Liver (tissue), 9 donors: ENCODE results near the gene CACNA1H. TPM values are rescaled to one million over a fixed set of nuclear protein-coding genes. Genes with fewer than 3 reads are reported as not detected.

Experiments
- DNase-seq: peaks from one replicate; pipeline ENCODE4 v3.0.0-alpha.2; 2017; ENCODE audit warnings: low spot score
- H3K27ac ChIP-seq, 2 donors: one replicate each; pipeline ENCODE4 v1.7.0; 2013; ENCODE audit warnings: inconsistent platforms in 2 of 2, low read length in 2 of 2, control low read depth in 1 of 2, low read depth in 1 of 2, mild to moderate bottlenecking in 1 of 2
- H3K27me3 ChIP-seq, 4 donors: one replicate each; pipeline versions ENCODE4 v1.6.1 to v1.7.0; 2013; ENCODE audit warnings: low read length in 3 of 4, inconsistent platforms in 1 of 4, mild to moderate bottlenecking in 1 of 4, moderate library complexity in 1 of 4; ENCODE audit not compliant: control insufficient read depth in 4 of 4, insufficient read depth in 4 of 4
- H3K36me3 ChIP-seq, 4 donors: one replicate each; pipeline versions ENCODE4 v1.6.1 to v1.7.0; 2013; ENCODE audit warnings: low read length in 3 of 4, mild to moderate bottlenecking in 3 of 4, low read depth in 1 of 4, moderate library complexity in 1 of 4; ENCODE audit not compliant: control insufficient read depth in 4 of 4, insufficient read depth in 3 of 4
- H3K4me1 ChIP-seq, 4 donors: one replicate each; pipeline versions ENCODE4 v1.6.1 to v1.7.0; 2013; ENCODE audit warnings: low read length in 3 of 4, mild to moderate bottlenecking in 3 of 4, moderate library complexity in 1 of 4; ENCODE audit not compliant: control insufficient read depth in 4 of 4, insufficient read depth in 4 of 4
- H3K4me3 ChIP-seq, 3 donors: one replicate each; pipeline versions ENCODE4 v1.6.1 to v1.7.0; 2013; ENCODE audit warnings: low read length in 3 of 3, control low read depth in 1 of 3, low read depth in 1 of 3, mild to moderate bottlenecking in 1 of 3
- H3K9ac ChIP-seq, 2 donors: one replicate each; pipeline ENCODE4 v1.7.0; 2013; ENCODE audit warnings: low read length in 2 of 2, mild to moderate bottlenecking in 2 of 2, moderate library complexity in 2 of 2, control low read depth in 1 of 2, low read depth in 1 of 2
- H3K9me3 ChIP-seq, 4 donors: one replicate each; pipeline versions ENCODE4 v1.6.1 to v1.7.0; 2013; ENCODE audit warnings: low read length in 3 of 4; ENCODE audit not compliant: control insufficient read depth in 4 of 4
- EGR1 ChIP-seq, 2 donors: IDR thresholded peaks; 2 replicates each; pipeline ENCODE4 v1.6.1; 2016 to 2018; ENCODE audit warnings: antibody characterized with exemption in 2 of 2, low read depth in 2 of 2
- FOXA1 ChIP-seq: IDR thresholded peaks from 2 replicates; pipeline ENCODE4 v1.6.1; 2016; ENCODE audit warnings: antibody characterized with exemption
- GABPA ChIP-seq, 2 donors: IDR thresholded peaks in 1 of 2; conservative IDR thresholded peaks in 1 of 2; 2 replicates each; pipeline ENCODE4 v1.6.1; 2016; ENCODE audit warnings: antibody characterized with exemption in 2 of 2, mild to moderate bottlenecking in 1 of 2, moderate library complexity in 1 of 2
- HNF4A ChIP-seq, 2 donors: conservative IDR thresholded peaks; 2 replicates each; pipeline ENCODE4 v1.6.1; 2016; ENCODE audit warnings: antibody characterized with exemption in 2 of 2, mild to moderate bottlenecking in 2 of 2
- HNF4G ChIP-seq: IDR thresholded peaks from 2 replicates; pipeline ENCODE4 v1.6.1; 2016; ENCODE audit warnings: antibody characterized with exemption
- MAX ChIP-seq: IDR thresholded peaks from 2 replicates; pipeline ENCODE4 v1.6.1; 2016; ENCODE audit warnings: antibody characterized with exemption
- NR2F2 ChIP-seq: IDR thresholded peaks from 2 replicates; pipeline ENCODE4 v1.6.1; 2016; ENCODE audit warnings: antibody characterized with exemption
- REST ChIP-seq: IDR thresholded peaks from 2 replicates; pipeline ENCODE4 v1.6.1; 2016; ENCODE audit warnings: antibody characterized with exemption, mild to moderate bottlenecking
- SP1 ChIP-seq: IDR thresholded peaks from 2 replicates; pipeline ENCODE4 v1.6.1; 2018; ENCODE audit warnings: antibody characterized with exemption, mild to moderate bottlenecking
- TAF1 ChIP-seq: conservative IDR thresholded peaks from 2 replicates; pipeline ENCODE4 v1.6.1; 2016; ENCODE audit warnings: antibody characterized with exemption, mild to moderate bottlenecking
- YY1 ChIP-seq: IDR thresholded peaks from 2 replicates; pipeline ENCODE4 v1.6.1; 2016; ENCODE audit warnings: antibody characterized with exemption, mild to moderate bottlenecking
- ZBTB33 ChIP-seq: IDR thresholded peaks from 2 replicates; pipeline ENCODE4 v1.6.1; 2016; ENCODE audit warnings: antibody characterized with exemption
- WGBS: extraction: QIAGEN DNeasy Blood & Tissue Kit; methylation state at CpG from one replicate; pipeline ENCODE4 v1.1.7; 2013; 5-methylcytosine and 5-hydroxymethylcytosine counted together
- polyA plus RNA-seq, 2 donors: library from polyadenylated mRNA; stranded (reverse) in 1 of 2; unstranded in 1 of 2; fragments of 200-250 nt in 1 of 2; fragments of >200 nt in 1 of 2; fragmentation: Nextera tagmentation in 1 of 2; extraction: Ambion mirVana in 1 of 2; gene quantifications; one replicate each; pipeline versions ENCODE4 v1.2.1 to v1.2.3, GENCODE V29; 2013 to 2015
- total RNA-seq, 2 donors: library from RNA; depleted of rRNA; stranded (reverse); fragments of >200 nt; gene quantifications; one replicate each; pipeline ENCODE4 v1.2.3, GENCODE V29; 2014
- donor health status: healthy.
- donor health status: healthy.
- donor health status: healthy.
- donor health status: healthy.
- donor health status: healthy.

Gene CACNA1H
- total and polyA plus RNA-seq, 4 donors: 0.21 to 8.5 (median 6.1) TPM

GRCh38 chr16:1127101-1127500, 25.8 kb upstream of the CACNA1H start (continued):
- TF ChIP-seq HNF4G (no peak), REST (no peak)

GRCh38 chr16:1127971-1128715, 24.8 kb upstream of the CACNA1H start:
- Histone ChIP-seq H3K4me3 (no peak overlapping the region), H3K9me3 (no peaks in the 10 kb centered on the region), H3K36me3 (no peaks in the 10 kb centered on the region), H3K27ac (no peak overlapping the region), H3K27me3 (no peaks in the 10 kb centered on the region), H3K4me1 (peaks cover 0 to 17% (median 6%) of the 10 kb centered on the region in 4 donors), H3K9ac (no peak overlapping the region)
- 92% methylated on average over 31 of the region's 31 CpGs for WGBS
- no peak for DNase-seq
- TF ChIP-seq EGR1 (IDR thresholded peaks at IDR 0.05; ENCODE audit: low read depth in 2 of 2) (no peak), HNF4A (conservative IDR thresholded peaks at IDR 0.05) (no peak), TAF1 (no peak), YY1 (no peak), REST (no peak), MAX (no peak), GABPA (IDR thresholded peaks at IDR 0.05 in 1 of 2, conservative IDR thresholded peaks at IDR 0.05 in 1 of 2) (no peak), SP1 (no peak)

GRCh38 chr16:1129106-1129960, 23.6 kb upstream of the CACNA1H start:
- no peak for DNase-seq
- Histone ChIP-seq H3K4me3 (no peak overlapping the region), H3K9ac (no peak overlapping the region), H3K4me1 (peaks cover 5 to 29% (median 17%) of the 10 kb centered on the region in 4 donors), H3K27ac (no peak overlapping the region), H3K36me3 (no peaks in the 10 kb centered on the region), H3K9me3 (no peaks in the 10 kb centered on the region), H3K27me3 (no peaks in the 10 kb centered on the region)
- 95% methylated on average over 48 of the region's 48 CpGs for WGBS
- TF ChIP-seq NR2F2 (no peak), YY1 (no peak), HNF4A (conservative IDR thresholded peaks at IDR 0.05) (no peak), HNF4G (no peak), ZBTB33 (no peak), REST (no peak), FOXA1 (no peak), GABPA (IDR thresholded peaks at IDR 0.05 in 1 of 2, conservative IDR thresholded peaks at IDR 0.05 in 1 of 2) (no peak)
